ENCODE results near the gene SPRR1B. TPM values are rescaled to one million over a fixed set of nuclear protein-coding genes. Genes with fewer than 3 reads are reported as not detected.

SPRR1B gene
- total RNA-seq, 1 experiment from 2014 or later = not detected

DNA sequence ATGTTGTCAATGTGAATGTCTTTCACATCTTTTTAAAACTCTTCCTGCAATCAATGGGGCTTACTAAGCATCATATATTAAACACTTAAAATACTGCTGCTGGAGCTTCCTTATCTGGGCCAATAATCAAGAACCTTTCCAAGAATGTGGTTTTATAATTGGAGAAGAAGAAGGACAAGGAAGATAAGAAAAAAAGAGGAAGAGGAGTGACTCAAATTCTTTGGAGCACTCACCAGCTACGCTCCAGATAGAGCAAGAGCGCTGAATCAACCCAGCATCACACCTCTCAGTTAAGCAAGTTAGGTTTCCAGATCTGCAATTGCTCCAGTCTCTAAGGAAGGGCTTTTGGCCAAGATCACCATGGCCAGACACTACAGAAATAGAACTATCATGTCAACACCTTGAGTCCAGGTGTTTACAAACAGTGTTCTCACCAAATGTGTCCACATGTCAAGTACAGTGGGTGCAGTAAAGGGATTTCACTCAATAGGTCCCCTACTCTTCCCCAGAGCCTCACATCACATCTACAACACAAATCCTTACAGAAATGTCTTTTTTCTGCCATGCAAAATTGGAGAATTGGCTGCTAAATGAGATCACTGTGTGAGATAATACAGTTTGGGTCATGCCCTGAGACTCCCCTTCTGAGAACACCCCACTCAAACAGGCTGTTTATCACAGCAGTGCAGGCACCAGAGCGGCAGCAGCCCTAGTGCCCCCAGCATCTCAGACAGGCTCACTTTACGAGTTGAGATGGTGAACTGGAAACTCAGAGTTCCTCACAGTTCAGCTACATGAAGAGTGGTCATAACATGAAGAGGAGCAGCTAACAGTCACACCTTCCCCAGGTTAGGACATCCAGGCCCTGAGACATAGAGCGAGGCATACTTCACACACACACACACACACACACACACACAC is 42.1 kb downstream of the SPRR1B start:
- no peak for DNase-seq
- no peaks in the 10 kb centered on the region for H3K9me3 Mint-ChIP-seq (ENCODE audit: low read depth, unreplicated experiment)
- no peaks in the 10 kb centered on the region for H3K36me3 Mint-ChIP-seq (ENCODE audit: insufficient read depth, unreplicated experiment)
- H3K4me1 Mint-ChIP-seq (ENCODE audit: low read depth, unreplicated experiment) = peaks cover 13% of the 10 kb centered on the region
- no peak overlapping the region for H3K4me3 Mint-ChIP-seq (ENCODE audit: low read depth, unreplicated experiment)
- intact Hi-C loops (cut with micrococcal nuclease; ENCODE audit: unreplicated experiment) = no loop called here
- TF ChIP-seq, protein P1, sequence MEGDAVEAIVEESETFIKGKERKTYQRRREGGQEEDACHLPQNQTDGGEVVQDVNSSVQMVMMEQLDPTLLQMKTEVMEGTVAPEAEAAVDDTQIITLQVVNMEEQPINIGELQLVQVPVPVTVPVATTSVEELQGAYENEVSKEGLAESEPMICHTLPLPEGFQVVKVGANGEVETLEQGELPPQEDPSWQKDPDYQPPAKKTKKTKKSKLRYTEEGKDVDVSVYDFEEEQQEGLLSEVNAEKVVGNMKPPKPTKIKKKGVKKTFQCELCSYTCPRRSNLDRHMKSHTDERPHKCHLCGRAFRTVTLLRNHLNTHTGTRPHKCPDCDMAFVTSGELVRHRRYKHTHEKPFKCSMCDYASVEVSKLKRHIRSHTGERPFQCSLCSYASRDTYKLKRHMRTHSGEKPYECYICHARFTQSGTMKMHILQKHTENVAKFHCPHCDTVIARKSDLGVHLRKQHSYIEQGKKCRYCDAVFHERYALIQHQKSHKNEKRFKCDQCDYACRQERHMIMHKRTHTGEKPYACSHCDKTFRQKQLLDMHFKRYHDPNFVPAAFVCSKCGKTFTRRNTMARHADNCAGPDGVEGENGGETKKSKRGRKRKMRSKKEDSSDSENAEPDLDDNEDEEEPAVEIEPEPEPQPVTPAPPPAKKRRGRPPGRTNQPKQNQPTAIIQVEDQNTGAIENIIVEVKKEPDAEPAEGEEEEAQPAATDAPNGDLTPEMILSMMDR (IDR thresholded peaks at IDR 0.05; ENCODE audit: unreplicated experiment) = no peak
- H3K27ac Mint-ChIP-seq (ENCODE audit: unreplicated experiment) = no peak overlapping the region
- CTCF ChIA-PET = interaction anchor here (0.7 kb wide), 1 partner anchor 11 kb away, joined by 3 read pairs; no protein-coding TSS in a partner anchor
- BruUV-seq (replicated peaks) = no TSS peak
- H3K27me3 Mint-ChIP-seq (ENCODE audit: unreplicated experiment) = no peaks in the 10 kb centered on the region

DNA sequence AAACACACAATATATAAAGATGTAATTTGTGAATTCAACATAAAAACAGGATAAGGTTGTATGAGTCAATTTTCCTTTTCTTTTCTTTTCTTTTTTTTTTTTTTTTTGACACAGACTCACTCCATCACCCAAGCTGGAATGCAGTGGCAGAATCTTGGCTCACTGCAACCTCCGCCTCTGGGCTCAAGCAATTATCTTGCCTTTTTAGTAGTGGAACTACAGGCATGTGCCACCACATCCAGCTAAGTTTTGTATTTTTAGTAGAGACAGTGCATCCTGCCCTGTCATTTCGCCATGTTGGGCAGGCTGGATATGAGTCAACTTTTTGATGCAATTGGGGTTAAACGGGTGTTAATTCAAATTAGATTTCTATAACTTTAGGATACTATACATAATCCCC is 50.7 kb downstream of the SPRR1B start:
- Mint-ChIP-seq H3K9me3 (ENCODE audit: low read depth, unreplicated experiment) (peaks cover 5% of the 10 kb centered on the region), H3K4me3 (ENCODE audit: low read depth, unreplicated experiment) (no peak overlapping the region), H3K4me1 (ENCODE audit: low read depth, unreplicated experiment) (peaks cover 11% of the 10 kb centered on the region), H3K27me3 (ENCODE audit: unreplicated experiment) (no peaks in the 10 kb centered on the region), H3K27ac (ENCODE audit: unreplicated experiment) (no peak overlapping the region), H3K36me3 (ENCODE audit: insufficient read depth, unreplicated experiment) (no peaks in the 10 kb centered on the region)
- CTCF ChIA-PET = interaction anchor here (0.7 kb wide), 1 partner anchor 239 kb away, joined by 3 read pairs; no protein-coding TSS in a partner anchor
- no peak for DNase-seq
- no TSS peak for BruUV-seq (replicated peaks)
- TF ChIP-seq, protein P1 (IDR thresholded peaks at IDR 0.05; ENCODE audit: unreplicated experiment) = no peak
- intact Hi-C loops (cut with micrococcal nuclease; ENCODE audit: unreplicated experiment) = loop anchor here (2.0 kb wide), 1 partner anchor 19 kb away; no protein-coding TSS in a partner anchor

Other genes starting within 250 kb of the SPRR1B start
- not detected in 2 replicates for gene LCE1E, start 244.9 kb upstream of the SPRR1B start, total RNA-seq (2022)
- gene LCE1D, start 234.5 kb upstream of the SPRR1B start, total RNA-seq (2022) = not detected in 2 replicates
- gene LCE1C, start 224.6 kb upstream of the SPRR1B start, total RNA-seq (2022) = not detected in 2 replicates
- gene LCE1B, start 219.2 kb upstream of the SPRR1B start, total RNA-seq (2022) = not detected in 2 replicates
- gene LCE1A, start 203.7 kb upstream of the SPRR1B start, total RNA-seq (2022) = not detected in 2 replicates
- gene LCE6A, start 188.3 kb upstream of the SPRR1B start, total RNA-seq (2022) = not detected in 2 replicates
- not detected in 2 replicates for gene LCE7A, start 171.2 kb upstream of the SPRR1B start, total RNA-seq (2022)
- gene SMCP, start 152.9 kb upstream of the SPRR1B start, total RNA-seq (2022) = not detected in 2 replicates
- gene IVL, start 122.7 kb upstream of the SPRR1B start, total RNA-seq (2022) = 1.1 and 1.9 TPM in 2 replicates
- not detected in 2 replicates for gene SPRR5, start 84.0 kb upstream of the SPRR1B start, total RNA-seq (2022)
- not detected in 2 replicates for gene SPRR4, start 60.6 kb upstream of the SPRR1B start, total RNA-seq (2022)
- gene SPRR1A, start 47.1 kb upstream of the SPRR1B start, total RNA-seq (2022) = not detected in 2 replicates
- 6.2 and 26.7 TPM in 2 replicates for gene SPRR3, start 29.5 kb upstream of the SPRR1B start, total RNA-seq (2022)
- gene SPRR2D, start 9.9 kb downstream of the SPRR1B start, total RNA-seq (2022) = not detected in 2 replicates
- not detected in 2 replicates for gene SPRR2A, start 26.3 kb downstream of the SPRR1B start, total RNA-seq (2022)
- not detected in 2 replicates for gene SPRR2B, start 40.4 kb downstream of the SPRR1B start, total RNA-seq (2022)
- not detected in 2 replicates for gene SPRR2E, start 63.3 kb downstream of the SPRR1B start, total RNA-seq (2022)
- not detected in 2 replicates for gene SPRR2F, start 82.3 kb downstream of the SPRR1B start, total RNA-seq (2022)
- gene SPRR2G, start 119.7 kb downstream of the SPRR1B start, total RNA-seq (2022) = not detected in 2 replicates
- not detected in 2 replicates for gene LELP1, start 172.2 kb downstream of the SPRR1B start, total RNA-seq (2022)
- not detected in 2 replicates for gene PRR9, start 186.4 kb downstream of the SPRR1B start, total RNA-seq (2022)
- gene LORICRIN, start 228.5 kb downstream of the SPRR1B start, total RNA-seq (2022) = not detected in 2 replicates